ENCODE data around the gene GCNT2. TPM values are rescaled to one million over a fixed set of nuclear protein-coding genes. Genes with fewer than 3 reads are reported as not detected.
"Not testable (repeated sequence)": the region's sequence is repeated elsewhere in the genome, so short reads cannot be mapped to it uniquely, and the experiment has no call there.

The GCNT2 gene
- total RNA-seq, 2 donors from 2014 or later = 0.82 to 5.0 TPM

GRCh38 chr6:10583509-10583901 is 62.4 kb downstream of the GCNT2 start:
- H3K36me3 Mint-ChIP-seq = no peaks in the 10 kb centered on the region
- no peaks in the 10 kb centered on the region for H3K9me3 Mint-ChIP-seq
- ATAC-seq = no peak
- no peak overlapping the region for H3K27ac Mint-ChIP-seq
- DNase-seq (ENCODE audit: low spot score in 2 of 2) = no peak

GRCh38 chr6:10584607-10585006 is 63.5 kb downstream of the GCNT2 start:
- ATAC-seq = no peak
- H3K9me3 Mint-ChIP-seq = no peaks in the 10 kb centered on the region

GRCh38 chr6:10585209-10585845 is 64.2 kb downstream of the GCNT2 start:
- Mint-ChIP-seq H3K36me3 (no peaks in the 10 kb centered on the region), H3K27ac (no peak overlapping the region), H3K9me3 (no peaks in the 10 kb centered on the region)
- DNase-seq (ENCODE audit: low spot score in 2 of 2) (no peak), ATAC-seq (no peak)

More at GRCh38 chr6:10584607-10585006, 63.5 kb downstream of the GCNT2 start:
- DNase-seq (ENCODE audit: low spot score in 2 of 2) = no peak
- no peak overlapping the region for H3K27ac Mint-ChIP-seq
- H3K36me3 Mint-ChIP-seq = no peaks in the 10 kb centered on the region

- Mint-ChIP-seq H3K27ac (no peak overlapping the region), H3K36me3 (no peaks in the 10 kb centered on the region), H3K9me3 (no peaks in the 10 kb centered on the region)
- no peak for ATAC-seq
- no peak for DNase-seq (ENCODE audit: low spot score in 2 of 2)
Observed at GRCh38 chr6:10586302-10586701, 65.2 kb downstream of the GCNT2 start.

GRCh38 chr6:10587656-10588406 is 66.7 kb downstream of the GCNT2 start:
- ATAC-seq (peak in 1 of 2 donors; percentile 40), DNase-seq (ENCODE audit: low spot score in 2 of 2) (no peak)

GRCh38 chr6:10588562-10589428 is 67.6 kb downstream of the GCNT2 start:
- Mint-ChIP-seq H3K36me3 (no peaks in the 10 kb centered on the region), H3K9me3 (no peaks in the 10 kb centered on the region), H3K27ac (no peak overlapping the region)
- DNase-seq (ENCODE audit: low spot score in 2 of 2) = no peak
- ATAC-seq = no peak

More at GRCh38 chr6:10587656-10588406, 66.7 kb downstream of the GCNT2 start:
- Mint-ChIP-seq H3K27ac (no peak overlapping the region), H3K9me3 (no peaks in the 10 kb centered on the region), H3K36me3 (no peaks in the 10 kb centered on the region)

GRCh38 chr6:10589429-10589727 is 68.2 kb downstream of the GCNT2 start:
- no peak for ATAC-seq
- Mint-ChIP-seq H3K27ac (no peak overlapping the region), H3K9me3 (no peaks in the 10 kb centered on the region), H3K36me3 (no peaks in the 10 kb centered on the region)
- no peak for DNase-seq (ENCODE audit: low spot score in 2 of 2)

GRCh38 chr6:10589983-10590382 is 68.8 kb downstream of the GCNT2 start:
- no peaks in the 10 kb centered on the region for H3K9me3 Mint-ChIP-seq
- ATAC-seq = no peak
- no peak for DNase-seq (ENCODE audit: low spot score in 2 of 2)
- no peaks in the 10 kb centered on the region for H3K36me3 Mint-ChIP-seq
- H3K27ac Mint-ChIP-seq = no peak overlapping the region

GRCh38 chr6:10591422-10592160 is 70.4 kb downstream of the GCNT2 start:
- DNase-seq (ENCODE audit: low spot score in 2 of 2) = no peak
- Mint-ChIP-seq H3K36me3 (no peaks in the 10 kb centered on the region), H3K27ac (no peak overlapping the region), H3K9me3 (no peaks in the 10 kb centered on the region)
- ATAC-seq = no peak

- DNase-seq (ENCODE audit: low spot score in 2 of 2) (no peak), ATAC-seq (no peak)
- no peaks in the 10 kb centered on the region for H3K9me3 Mint-ChIP-seq
- H3K27ac Mint-ChIP-seq = peak overlapping the region in 1 of 2 donors; percentile 20
- no peaks in the 10 kb centered on the region for H3K36me3 Mint-ChIP-seq
Observed at GRCh38 chr6:10595731-10596664, 74.8 kb downstream of the GCNT2 start.

- ATAC-seq = no peak
- H3K27ac Mint-ChIP-seq = no peak overlapping the region
- H3K36me3 Mint-ChIP-seq = no peaks in the 10 kb centered on the region
- no peaks in the 10 kb centered on the region for H3K9me3 Mint-ChIP-seq
- DNase-seq (ENCODE audit: low spot score in 2 of 2) = no peak
Observed at GRCh38 chr6:10597499-10598001, 76.4 kb downstream of the GCNT2 start.

- ATAC-seq (no peak), DNase-seq (ENCODE audit: low spot score in 2 of 2) (no peak)
- Mint-ChIP-seq H3K9me3 (no peaks in the 10 kb centered on the region), H3K27ac (peak overlapping the region in 1 of 2 donors; percentile 65), H3K36me3 (no peaks in the 10 kb centered on the region)
Observed at GRCh38 chr6:10598084-10598960, 77.2 kb downstream of the GCNT2 start.

GRCh38 chr6:10599046-10599445 is 77.9 kb downstream of the GCNT2 start:
- Mint-ChIP-seq H3K9me3 (no peaks in the 10 kb centered on the region), H3K36me3 (no peaks in the 10 kb centered on the region), H3K27ac (no peak overlapping the region)
- DNase-seq (ENCODE audit: low spot score in 2 of 2) = no peak
- no peak for ATAC-seq

GRCh38 chr6:10600681-10601080 is 79.5 kb downstream of the GCNT2 start:
- H3K36me3 Mint-ChIP-seq; H3K27ac Mint-ChIP-seq; ATAC-seq; DNase-seq (ENCODE audit: low spot score in 2 of 2); H3K9me3 Mint-ChIP-seq: not testable (repeated sequence)

GRCh38 chr6:10603219-10603618 is 82.1 kb downstream of the GCNT2 start:
- Mint-ChIP-seq H3K36me3 (peaks cover 5 to 6% of the 10 kb centered on the region in 2 donors), H3K9me3 (peaks cover 0 to 5% of the 10 kb centered on the region in 2 donors), H3K27ac (no peak overlapping the region)
- DNase-seq (ENCODE audit: low spot score in 2 of 2) (no peak), ATAC-seq (no peak)
